OCI-LY7 (cell line): Measurements from ENCODE around the gene MAEL. TPM values are rescaled to one million over a fixed set of nuclear protein-coding genes. Genes with fewer than 3 reads are reported as not detected.

Source experiments
- BruUV-seq: library from RNA; stranded (reverse); fragments of 400-500 nt; replicated peaks from 2 replicates; lab custom pipeline; 2021; lab: Mats Ljungman, UMichigan
- CTCF ChIA-PET: fragments of 300-600 bp; sonication (Branson Sonifier 250); formaldehyde crosslinking; loops from one replicate; lab custom pipeline; 2022; ENCODE audit warnings: antibody characterized with exemption; ENCODE audit not compliant: unreplicated experiment; lab: Charles Lee
- POLR2A ChIA-PET: fragments of 300-600 bp; sonication (Branson Sonifier 250); formaldehyde crosslinking; loops from one replicate; lab custom pipeline; 2022; ENCODE audit warnings: antibody characterized with exemption; lab: Charles Lee
- DNase-seq: peaks from one replicate; pipeline ENCODE4 v3.0.0-alpha.2; 2015; ENCODE audit warnings: low spot score
- H2AFZ ChIP-seq: fragments of 200-600 bp; sonication (generic), shearing (Covaris generic); 2 replicates; pipeline ENCODE4 v1.6.1; 2014; ENCODE audit warnings: mild to moderate bottlenecking, antibody characterized with exemption, low read length, moderate library complexity
- H3K27ac ChIP-seq: fragments of 200-600 bp; sonication (generic); 2 replicates; pipeline ENCODE4 v1.5.1; 2014; ENCODE audit warnings: mixed run types, low read depth, mild to moderate bottlenecking, moderate library complexity, low read length, inconsistent platforms; ENCODE audit not compliant: poor library complexity, severe bottlenecking
- H3K36me3 ChIP-seq: fragments of 200-600 bp; sonication (generic); 2 replicates; pipeline ENCODE4 v1.6.1; 2014; ENCODE audit warnings: mild to moderate bottlenecking, antibody characterized with exemption, low read length, moderate library complexity, mixed read lengths; ENCODE audit not compliant: insufficient read depth
- H3K4me1 ChIP-seq: fragments of 200-600 bp; sonication (generic); 2 replicates; pipeline ENCODE4 v1.5.1; 2014; ENCODE audit warnings: mild to moderate bottlenecking, low read length; ENCODE audit not compliant: insufficient read depth, poor library complexity, severe bottlenecking
- H3K4me2 ChIP-seq: fragments of 200-600 bp; sonication (generic); 2 replicates; pipeline ENCODE4 v1.6.1; 2014; ENCODE audit warnings: mild to moderate bottlenecking, low read length
- H3K4me3 ChIP-seq: fragments of 200-600 bp; sonication (generic); 2 replicates; pipeline ENCODE4 v1.5.1; 2014; ENCODE audit warnings: mild to moderate bottlenecking, low read depth, low read length; ENCODE audit not compliant: poor library complexity, severe bottlenecking
- H3K79me2 ChIP-seq: fragments of 200-600 bp; sonication (generic); 2 replicates; pipeline ENCODE4 v1.6.1; 2016; ENCODE audit warnings: low read depth, mild to moderate bottlenecking, low read length, moderate library complexity, mixed read lengths; ENCODE audit not compliant: insufficient read depth
- H3K9me2 ChIP-seq: fragments of 200-600 bp; sonication (generic); 2 replicates; pipeline ENCODE4 v1.6.1; 2016; ENCODE audit warnings: mild to moderate bottlenecking, low read length, mixed read lengths; ENCODE audit not compliant: insufficient read depth
- H3K9me3 ChIP-seq: fragments of 200-600 bp; sonication (generic); 2 replicates; pipeline ENCODE4 v1.6.1; 2014; ENCODE audit warnings: mild to moderate bottlenecking, mixed run types, low read length, mixed read lengths
- H4K20me1 ChIP-seq: fragments of 200-600 bp; sonication (generic); 2 replicates; pipeline ENCODE4 v1.6.1; 2014; ENCODE audit warnings: mild to moderate bottlenecking, antibody characterized with exemption, low read length, moderate library complexity, mixed read lengths; ENCODE audit not compliant: insufficient read depth
- EZH2phosphoT487 ChIP-seq: fragments of 200-600 bp; sonication (generic); IDR thresholded peaks from 2 replicates; pipeline ENCODE4 v1.6.1; 2018; ENCODE audit warnings: low read depth, borderline replicate concordance, mild to moderate bottlenecking, mixed run types, antibody characterized with exemption, low read length, moderate library complexity, mixed read lengths
- intact Hi-C: fragments of 100-400 bp; cut with micrococcal nuclease; formaldehyde crosslinking; loops from one replicate; pipeline ENCODE4 v1.10.0; 2022; ENCODE audit not compliant: unreplicated experiment
- total RNA-seq, 2 experiments: library from RNA; depleted of rRNA in 1 of 2; stranded (reverse); fragments of >200 nt in 1 of 2; shearing (Covaris generic) in 1 of 2; gene quantifications; 2 replicates each; pipeline ENCODE4 v1.2.3, GENCODE V29; 2014 to 2022
- TF ChIP-seq, protein P1 (sequence below): fragments of 200-600 bp; sonication (generic); conservative IDR thresholded peaks from 2 replicates; pipeline ENCODE4 v1.5.1; 2014; ENCODE audit warnings: mild to moderate bottlenecking, antibody characterized with exemption, low read length, moderate library complexity, mixed read lengths

The MAEL gene
- total RNA-seq, 2 experiments from 2014 or later, result not detected

DNA sequence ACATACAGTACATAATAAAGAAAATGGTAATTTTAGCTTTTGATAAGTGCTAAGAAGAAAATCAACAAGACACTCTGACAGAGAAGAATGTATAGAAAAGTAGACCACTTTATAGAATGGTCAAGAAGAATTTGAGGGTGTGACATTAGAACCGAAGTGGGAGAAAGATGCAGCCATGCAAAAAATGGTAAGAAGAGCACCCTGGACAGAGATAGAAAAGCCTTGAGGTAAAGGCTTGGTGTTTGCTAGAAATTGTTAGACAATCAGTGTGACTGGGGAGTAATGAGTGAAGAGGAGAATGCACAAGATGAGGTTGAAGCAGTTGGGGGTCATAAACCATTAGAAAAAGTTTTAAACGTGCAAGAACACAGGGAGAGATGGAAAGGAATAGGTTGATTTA is 23.5 kb downstream of the MAEL start:
- Histone ChIP-seq H2AFZ (no peak overlapping the region), H3K36me3 (no peaks in the 10 kb centered on the region), H3K9me3 (no peaks in the 10 kb centered on the region), H3K27ac (no peak overlapping the region), H3K4me2 (no peak overlapping the region), H3K9me2 (no peaks in the 10 kb centered on the region), H3K4me3 (no peak overlapping the region), H3K79me2 (no peaks in the 10 kb centered on the region), H4K20me1 (no peaks in the 10 kb centered on the region), H3K4me1 (no peaks in the 10 kb centered on the region)
- no TSS peak for BruUV-seq
- ChIA-PET POLR2A (no interaction called here), CTCF (no interaction called here)
- no peak for DNase-seq
- intact Hi-C loops, result no loop called here
- no peak for TF ChIP-seq EZH2phosphoT487
- TF ChIP-seq, protein P1, sequence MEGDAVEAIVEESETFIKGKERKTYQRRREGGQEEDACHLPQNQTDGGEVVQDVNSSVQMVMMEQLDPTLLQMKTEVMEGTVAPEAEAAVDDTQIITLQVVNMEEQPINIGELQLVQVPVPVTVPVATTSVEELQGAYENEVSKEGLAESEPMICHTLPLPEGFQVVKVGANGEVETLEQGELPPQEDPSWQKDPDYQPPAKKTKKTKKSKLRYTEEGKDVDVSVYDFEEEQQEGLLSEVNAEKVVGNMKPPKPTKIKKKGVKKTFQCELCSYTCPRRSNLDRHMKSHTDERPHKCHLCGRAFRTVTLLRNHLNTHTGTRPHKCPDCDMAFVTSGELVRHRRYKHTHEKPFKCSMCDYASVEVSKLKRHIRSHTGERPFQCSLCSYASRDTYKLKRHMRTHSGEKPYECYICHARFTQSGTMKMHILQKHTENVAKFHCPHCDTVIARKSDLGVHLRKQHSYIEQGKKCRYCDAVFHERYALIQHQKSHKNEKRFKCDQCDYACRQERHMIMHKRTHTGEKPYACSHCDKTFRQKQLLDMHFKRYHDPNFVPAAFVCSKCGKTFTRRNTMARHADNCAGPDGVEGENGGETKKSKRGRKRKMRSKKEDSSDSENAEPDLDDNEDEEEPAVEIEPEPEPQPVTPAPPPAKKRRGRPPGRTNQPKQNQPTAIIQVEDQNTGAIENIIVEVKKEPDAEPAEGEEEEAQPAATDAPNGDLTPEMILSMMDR, result no peak

- DNase-seq, result no peak
- H3K4me1 ChIP-seq, result no peaks in the 10 kb centered on the region
- H3K4me2 ChIP-seq, result no peak overlapping the region
- H4K20me1 ChIP-seq, result no peaks in the 10 kb centered on the region
- H3K36me3 ChIP-seq, result no peaks in the 10 kb centered on the region
- no peak for TF ChIP-seq EZH2phosphoT487
- TF ChIP-seq, protein P1, result no peak
- no peaks in the 10 kb centered on the region for H3K9me2 ChIP-seq
- H2AFZ ChIP-seq, result no peak overlapping the region
- H3K9me3 ChIP-seq, result no peaks in the 10 kb centered on the region
- H3K4me3 ChIP-seq, result no peak overlapping the region
- no TSS peak for BruUV-seq
- ChIA-PET POLR2A (no interaction called here), CTCF (interaction anchor here (0.5 to 0.6 kb wide), 2 partner anchors 46 to 1731 kb away, joined by 4 to 6 read pairs; no protein-coding TSS in a partner anchor)
- H3K79me2 ChIP-seq, result no peaks in the 10 kb centered on the region
- intact Hi-C loops, result no loop called here
- H3K27ac ChIP-seq, result no peak overlapping the region
Measured at GRCh38 chr1:167013108-167013929, 24.2 kb downstream of the MAEL start.

DNA sequence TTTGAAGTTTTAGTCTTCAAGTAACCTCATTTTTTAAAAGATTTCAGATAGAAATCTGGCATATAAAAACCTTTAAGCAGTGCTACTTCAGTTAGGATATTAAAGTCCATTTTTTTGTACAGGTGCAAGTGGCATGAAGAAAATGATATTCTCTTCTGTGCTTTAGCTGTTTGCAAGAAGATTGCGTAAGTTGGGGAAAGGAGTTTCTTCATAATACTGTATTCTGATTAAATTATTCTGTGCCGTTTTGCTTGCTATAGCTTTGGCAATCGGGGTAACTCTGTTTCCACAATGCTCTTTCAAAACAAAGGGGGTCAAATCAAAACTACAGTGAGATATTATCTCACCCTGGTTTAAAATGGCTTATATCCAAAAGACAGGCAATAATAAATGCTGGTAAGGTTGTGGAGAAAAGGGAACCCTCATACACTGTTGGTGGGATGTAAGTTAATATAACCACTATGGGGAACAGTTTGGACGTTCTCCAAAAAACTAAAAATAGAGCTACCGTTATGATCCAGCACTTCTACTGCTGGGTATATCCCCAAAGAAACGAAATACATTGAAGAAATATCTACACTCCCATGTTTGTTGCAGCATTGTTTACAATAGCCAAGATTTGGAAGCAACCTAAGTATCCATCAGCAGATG is 27.1 kb downstream of the MAEL start:
- no TSS peak for BruUV-seq
- H3K4me2 ChIP-seq, result no peak overlapping the region

More for the DNA sequence above, 27.1 kb downstream of the MAEL start:
- H3K79me2 ChIP-seq, result no peaks in the 10 kb centered on the region
- no peaks in the 10 kb centered on the region for H3K36me3 ChIP-seq
- DNase-seq, result no peak
- H3K9me3 ChIP-seq, result no peaks in the 10 kb centered on the region
- H3K9me2 ChIP-seq, result no peaks in the 10 kb centered on the region
- H3K27ac ChIP-seq, result no peak overlapping the region
- TF ChIP-seq EZH2phosphoT487, result no peak
- TF ChIP-seq, protein P1, result no peak
- H3K4me3 ChIP-seq, result no peak overlapping the region
- no peak overlapping the region for H2AFZ ChIP-seq
- no peaks in the 10 kb centered on the region for H3K4me1 ChIP-seq
- intact Hi-C loops, result no loop called here
- H4K20me1 ChIP-seq, result no peaks in the 10 kb centered on the region
- POLR2A ChIA-PET, result no interaction called here
- CTCF ChIA-PET, result no interaction called here
